A673 (cell line): Measurements from ENCODE around the gene AATK.

Source experiments
- CTCF ChIP-seq: fragments of 300-800, 200-600 bp; sonication (generic); conservative IDR thresholded peaks from 2 replicates; pipeline ENCODE4 v1.5.1; 2017; ENCODE audit warnings: low read depth, mild to moderate bottlenecking, antibody characterized with exemption, low read length, moderate library complexity, mixed read lengths
- EZH2 ChIP-seq: fragments of 200-600 bp; sonication (generic); IDR thresholded peaks from 2 replicates; pipeline ENCODE4 v1.6.1; 2017; ENCODE audit warnings: borderline replicate concordance, low read depth, mild to moderate bottlenecking, mixed read lengths, antibody characterized with exemption, low read length; ENCODE audit not compliant: poor library complexity, severe bottlenecking

- TF ChIP-seq CTCF (no peak), EZH2 (no peak)
These were observed 69.3 kb downstream of the AATK start for GRCh38 chr17:81096741-81097133.
